ENCODE results near the gene BMP8A.

DNA sequence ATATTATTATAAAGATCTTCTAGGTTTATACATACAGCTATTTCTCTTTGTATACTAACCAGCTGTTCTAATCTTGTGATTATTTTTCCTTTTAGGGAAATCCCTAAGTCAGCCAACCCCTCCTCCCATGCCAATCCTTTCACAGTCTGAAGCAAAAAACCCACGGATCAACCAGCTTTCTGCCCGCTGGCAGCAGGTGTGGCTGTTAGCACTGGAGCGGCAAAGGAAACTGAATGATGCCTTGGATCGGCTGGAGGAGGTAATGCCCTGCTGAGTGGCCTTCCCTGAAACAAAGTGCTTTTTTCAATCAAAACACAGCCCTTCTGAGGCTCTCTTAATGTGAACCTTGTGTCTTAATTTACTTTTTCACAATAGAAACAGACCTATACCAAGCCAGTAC, 32.4 kb upstream of the BMP8A start:
- TF ChIP-seq POLR2A (IDR thresholded peaks at IDR 0.05; ENCODE audit: low read depth, low read length) = no peak
- TF ChIP-seq TAF1 (IDR thresholded peaks at IDR 0.05; ENCODE audit: borderline replicate concordance, low read depth, low read length) = no peak

Measured in GM12892 (cell line).